Myocyte (in vitro differentiated cells): ENCODE measurements around the gene SENP1. TPM values are rescaled to one million over a fixed set of nuclear protein-coding genes. Genes with fewer than 3 reads are reported as not detected.

ENCODE experiments used
- DNase-seq: peaks from one replicate; pipeline ENCODE4 v3.0.0-alpha.2; 2012; ENCODE audit warnings: low read depth
- total RNA-seq: library from RNA; depleted of rRNA; stranded (reverse); fragments of >200 nt; gene quantifications from 2 replicates; pipeline ENCODE4 v1.2.3, GENCODE V29; 2014

SENP1 gene
- total RNA-seq, 1 donor from 2014 or later = 14.0 TPM

- no peak for DNase-seq
Measured at GRCh38 chr12:48019639-48020265, 86.1 kb downstream of the SENP1 start.

- no peak for DNase-seq
Measured at GRCh38 chr12:48018618-48018995, 87.3 kb downstream of the SENP1 start.

GRCh38 chr12:48017921-48018617 is 87.8 kb downstream of the SENP1 start:
- DNase-seq = no peak

GRCh38 chr12:48017496-48017895 is 88.4 kb downstream of the SENP1 start:
- DNase-seq = no peak

- DNase-seq = no peak
Measured at GRCh38 chr12:48016373-48017020, 89.4 kb downstream of the SENP1 start.

GRCh38 chr12:48015954-48016353 is 89.9 kb downstream of the SENP1 start:
- no peak for DNase-seq

GRCh38 chr12:48015129-48015528 is 90.8 kb downstream of the SENP1 start:
- no peak for DNase-seq

- DNase-seq = no peak
Measured at GRCh38 chr12:48013287-48013686, 92.6 kb downstream of the SENP1 start.

GRCh38 chr12:48012070-48012469 is 93.8 kb downstream of the SENP1 start:
- DNase-seq = no peak

- DNase-seq = no peak
Measured at GRCh38 chr12:48010366-48010970, 95.4 kb downstream of the SENP1 start.

GRCh38 chr12:48009471-48009870 is 96.4 kb downstream of the SENP1 start:
- DNase-seq = peak; percentile 54

GRCh38 chr12:48008950-48009349 is 96.9 kb downstream of the SENP1 start:
- no peak for DNase-seq

GRCh38 chr12:48008349-48008748 is 97.5 kb downstream of the SENP1 start:
- no peak for DNase-seq

GRCh38 chr12:48007206-48007605 is 98.7 kb downstream of the SENP1 start:
- DNase-seq = no peak

- no peak for DNase-seq
Measured at GRCh38 chr12:48005750-48006021, 100.2 kb downstream of the SENP1 start.

- no peak for DNase-seq
Measured at GRCh38 chr12:48005001-48005749, 100.7 kb downstream of the SENP1 start.

- DNase-seq = peak; percentile 15
Measured at GRCh38 chr12:48004053-48004941, 101.6 kb downstream of the SENP1 start, which contains the start of gene COL2A1. Gene COL2A1 (minus strand): TSS chr12:48004476. CDS start chr12:48004321, 155 bp downstream.

- DNase-seq = no peak
Measured at GRCh38 chr12:48003226-48004052, 102.4 kb downstream of the SENP1 start.

- DNase-seq = peak; percentile 46
Measured at GRCh38 chr12:48002773-48003218, 103.1 kb downstream of the SENP1 start.

- DNase-seq = no peak
Measured at GRCh38 chr12:48002414-48002730, 103.5 kb downstream of the SENP1 start.
